H1 (cell line): Measurements from ENCODE around the gene TAAR8. TPM values are rescaled to one million over a fixed set of nuclear protein-coding genes. Genes with fewer than 3 reads are reported as not detected.

Experiments used
- CTCF ChIA-PET: fragments of 300-600 bp; sonication (Branson Sonifier 250); formaldehyde crosslinking; loops from one replicate; lab custom pipeline; 2021; ENCODE audit not compliant: partially characterized antibody; lab: Charles Lee
- POLR2A ChIA-PET: fragments of 300-600 bp; sonication (Branson Sonifier 250); formaldehyde crosslinking; loops from one replicate; lab custom pipeline; 2021; ENCODE audit warnings: inconsistent platforms; ENCODE audit not compliant: partially characterized antibody; lab: Charles Lee
- DNase-seq, 2 experiments: peaks; one replicate each; pipeline versions ENCODE4 v3.0.0 to v3.0.0-alpha.2; 2010 to 2022; ENCODE audit warnings: low spot score in 2 of 2, low read depth in 1 of 2, mixed read lengths in 1 of 2
- FAIRE-seq: peaks from 2 replicates; lab custom pipeline; 2011; peaks lifted over from hg19 to GRCh38; lab: Jason Lieb, UNC
- H2AFZ ChIP-seq: 2 replicates; pipeline ENCODE4 v1.8.1; 2012; ENCODE audit warnings: low read length, inconsistent platforms
- H2AK5ac ChIP-seq: 2 replicates; pipeline ENCODE4 v1.6.1; 2013; ENCODE audit warnings: low read depth, low read length
- H2BK120ac ChIP-seq: replicated peaks from 2 replicates; pipeline ENCODE3; 2013; ENCODE audit warnings: low read depth, low read length, inconsistent platforms
- H2BK12ac ChIP-seq: 2 replicates; pipeline ENCODE4 v1.6.1; 2013; ENCODE audit warnings: low read depth, low read length
- H2BK15ac ChIP-seq: 2 replicates; pipeline ENCODE4 v1.6.1; 2013; ENCODE audit warnings: low read length
- H2BK20ac ChIP-seq: 2 replicates; pipeline ENCODE4 v1.6.1; 2013; ENCODE audit warnings: low read length
- H2BK5ac ChIP-seq: 2 replicates; pipeline ENCODE4 v1.6.1; 2013; ENCODE audit warnings: low read depth, low read length
- H3K14ac ChIP-seq: 2 replicates; pipeline ENCODE4 v1.6.1; 2013; ENCODE audit warnings: inconsistent platforms; ENCODE audit not compliant: insufficient read length
- H3K18ac ChIP-seq: 2 replicates; pipeline ENCODE4 v1.6.1; 2013; ENCODE audit warnings: low read length; ENCODE audit errors: extremely low read depth
- H3K23ac ChIP-seq: 2 replicates; pipeline ENCODE4 v1.6.1; 2013; ENCODE audit warnings: inconsistent platforms; ENCODE audit not compliant: insufficient read length
- H3K23me2 ChIP-seq: 2 replicates; pipeline ENCODE4 v1.6.1; 2013; ENCODE audit warnings: low read depth, low read length
- H3K27ac ChIP-seq: 2 replicates; pipeline ENCODE4 v1.6.1; 2011; ENCODE audit warnings: low read depth, low read length, inconsistent platforms
- H3K27me3 ChIP-seq, 4 experiments: replicated peaks in 1 of 4; 1 replicate in 1 of 4; 2 replicates in 3 of 4; pipeline versions ENCODE4 v1.6.1 to v1.8.1; 2011 to 2013; ENCODE audit warnings: low read length in 3 of 4, mild to moderate bottlenecking in 3 of 4, inconsistent platforms in 2 of 4, mixed read lengths in 2 of 4, moderate library complexity in 1 of 4; ENCODE audit not compliant: control insufficient read depth in 3 of 4, insufficient read depth in 3 of 4; ENCODE audit errors: extremely low read depth in 1 of 4
- H3K36me3 ChIP-seq, 4 experiments: 2 replicates each; pipeline versions ENCODE4 v1.6.1 to v1.8.1; 2011 to 2013; ENCODE audit warnings: mild to moderate bottlenecking in 4 of 4, low read length in 3 of 4, moderate library complexity in 2 of 4, control low read depth in 1 of 4, inconsistent platforms in 1 of 4; ENCODE audit not compliant: insufficient read depth in 4 of 4, control insufficient read depth in 2 of 4
- H3K4ac ChIP-seq: replicated peaks from 2 replicates; pipeline ENCODE3; 2013; ENCODE audit warnings: low read length, low read depth, mixed read lengths, inconsistent platforms; ENCODE audit not compliant: insufficient read length
- H3K4me1 ChIP-seq, 4 experiments: replicated peaks in 1 of 4; 1 replicate in 1 of 4; 2 replicates in 3 of 4; pipeline versions ENCODE4 v1.6.1 to v1.8.1; 2011 to 2013; ENCODE audit warnings: low read length in 3 of 4, inconsistent platforms in 2 of 4, mixed read lengths in 1 of 4; ENCODE audit not compliant: insufficient read depth in 4 of 4, control insufficient read depth in 3 of 4
- H3K4me2 ChIP-seq, 2 experiments: 2 replicates each; pipeline versions ENCODE4 v1.6.1 to v1.8.1; 2011 to 2013; ENCODE audit warnings: low read depth in 2 of 2, low read length in 2 of 2, control low read depth in 1 of 2, inconsistent platforms in 1 of 2, mild to moderate bottlenecking in 1 of 2; ENCODE audit not compliant: insufficient read depth in 1 of 2
- H3K4me3 ChIP-seq, 4 experiments: fragments of 200-600, 300-600 bp in 1 of 4; sonication (generic), shearing (Covaris generic), sonication (Bioruptor Twin) in 1 of 4; 2 replicates each; pipeline versions ENCODE4 v1.5.1 to v1.8.1; 2011 to 2016; ENCODE audit warnings: low read length in 4 of 4, low read depth in 3 of 4, control low read depth in 2 of 4, inconsistent platforms in 2 of 4, mild to moderate bottlenecking in 2 of 4, mixed read lengths in 1 of 4, moderate library complexity in 1 of 4; ENCODE audit not compliant: insufficient read depth in 2 of 4; ENCODE audit errors: extremely low read depth in 1 of 4
- H3K56ac ChIP-seq: replicated peaks from 2 replicates; pipeline ENCODE3; 2013; ENCODE audit warnings: low read depth, mild to moderate bottlenecking, mixed read lengths, low read length, inconsistent platforms; ENCODE audit not compliant: insufficient read length
- H3K79me1 ChIP-seq: 2 replicates; pipeline ENCODE4 v1.6.1; 2013; ENCODE audit warnings: low read depth, low read length, control low read depth
- H3K79me2 ChIP-seq, 2 experiments: 2 replicates each; pipeline versions ENCODE4 v1.6.1 to v1.8.1; 2012 to 2013; ENCODE audit warnings: low read length in 2 of 2, mild to moderate bottlenecking in 2 of 2, inconsistent platforms in 1 of 2; ENCODE audit not compliant: insufficient read depth in 2 of 2, control insufficient read depth in 1 of 2
- H3K9ac ChIP-seq, 4 experiments: replicated peaks in 1 of 4; 1 replicate in 1 of 4; 2 replicates in 3 of 4; pipeline versions ENCODE4 v1.6.1 to v1.8.1; 2011 to 2013; ENCODE audit warnings: low read depth in 3 of 4, low read length in 3 of 4, control low read depth in 2 of 4, mild to moderate bottlenecking in 2 of 4, moderate library complexity in 2 of 4, inconsistent platforms in 1 of 4; ENCODE audit errors: extremely low read depth in 1 of 4
- H3K9me3 ChIP-seq, 2 experiments: 2 replicates each; pipeline versions ENCODE4 v1.6.1 to v1.8.1; 2012 to 2013; ENCODE audit warnings: mild to moderate bottlenecking in 2 of 2, moderate library complexity in 2 of 2, control low read depth in 1 of 2, inconsistent platforms in 1 of 2, low read depth in 1 of 2, low read length in 1 of 2, mixed read lengths in 1 of 2; ENCODE audit not compliant: insufficient read depth in 2 of 2
- H4K20me1 ChIP-seq, 2 experiments: replicated peaks in 1 of 2; 2 replicates each; pipeline versions ENCODE3 to v1.8.1; 2011 to 2013; ENCODE audit warnings: inconsistent platforms in 2 of 2, low read length in 2 of 2, mild to moderate bottlenecking in 1 of 2; ENCODE audit not compliant: insufficient read depth in 2 of 2, control insufficient read depth in 1 of 2
- H4K5ac ChIP-seq: 2 replicates; pipeline ENCODE4 v1.6.1; 2013; ENCODE audit warnings: low read length, low read depth, mixed read lengths, inconsistent platforms; ENCODE audit not compliant: insufficient read length
- H4K8ac ChIP-seq: 2 replicates; pipeline ENCODE4 v1.8.0; 2013; ENCODE audit warnings: mild to moderate bottlenecking, moderate library complexity, low read length, inconsistent platforms; ENCODE audit not compliant: insufficient read depth; ENCODE audit errors: extremely low read depth
- H4K91ac ChIP-seq: replicated peaks from 2 replicates; pipeline ENCODE3; 2013; ENCODE audit warnings: low read length, mixed read lengths, inconsistent platforms; ENCODE audit not compliant: insufficient read length
- HDAC2 ChIP-seq, 2 experiments: fragments of 300-600 bp in 1 of 2; sonication (generic) in 1 of 2; IDR thresholded peaks; 2 replicates each; pipeline ENCODE4 v1.6.1; 2011 to 2012; ENCODE audit warnings: low read depth in 2 of 2, low read length in 2 of 2, mild to moderate bottlenecking in 2 of 2, moderate library complexity in 2 of 2, borderline replicate concordance in 1 of 2, inconsistent platforms in 1 of 2
- RAD21 ChIP-seq, 2 experiments: IDR thresholded peaks in 1 of 2; conservative IDR thresholded peaks in 1 of 2; 2 replicates each; pipeline ENCODE4 v1.6.1; 2011; ENCODE audit warnings: low read depth in 2 of 2, low read length in 2 of 2, improper control_type of control experiment in 1 of 2, inconsistent platforms in 1 of 2, mild to moderate bottlenecking in 1 of 2, moderate library complexity in 1 of 2
- WGBS, 2 experiments: shearing (Covaris generic) in 1 of 2; methylation state at CpG; one replicate each; pipeline versions ENCODE4 v1.1.6 to v1.1.7; 2013 to 2015; ENCODE audit warnings: low lambda C conversion rate in 2 of 2, mixed read lengths in 2 of 2, inconsistent platforms in 1 of 2, low coverage in 1 of 2, missing lambda C conversion rate in 1 of 2; ENCODE audit not compliant: insufficient replicate concordance in 2 of 2, insufficient coverage in 1 of 2, insufficient read length in 1 of 2; ENCODE audit errors: extremely low coverage in 1 of 2, missing lambda C conversion rate in 1 of 2; 5-methylcytosine and 5-hydroxymethylcytosine counted together
- polyA plus RNA-seq, 7 experiments: library from polyadenylated mRNA; depleted of rRNA in 3 of 7; stranded (reverse) in 5 of 7; unstranded in 2 of 7; fragments of >200 nt in 5 of 7; fragments of 200-250 nt in 2 of 7; gene quantifications; 1 replicate in 5 of 7; 2 replicates in 1 of 7; 4 replicates in 1 of 7; pipeline versions ENCODE4 v1.2.1 to v1.2.3, GENCODE V29; 2011 to 2013; ENCODE audit warnings: missing spikeins in 2 of 7, mixed read lengths in 2 of 7
- total RNA-seq: library from RNA; stranded (reverse); fragmentation: NEBNext Ultra II Directional; extraction: Animal tissue kit (Norgen Biotek cat#: 25700); gene quantifications from 2 replicates; pipeline ENCODE4 v1.2.1, GENCODE V29; 2021
- TF ChIP-seq, protein P1 (sequence below), 3 experiments: IDR thresholded peaks; 1 replicate in 2 of 3; 2 replicates in 1 of 3; pipeline versions ENCODE4 v1.5.1 to v1.6.1; 2011; ENCODE audit warnings: low read length in 3 of 3, mild to moderate bottlenecking in 3 of 3, inconsistent platforms in 2 of 3, low read depth in 1 of 3, moderate library complexity in 1 of 3; ENCODE audit not compliant: insufficient read depth in 1 of 3; ENCODE audit errors: control extremely low read depth in 1 of 3

Gene TAAR8
- total and polyA plus RNA-seq, 2 of the 8 experiments (the other 6 are each of a cell fraction or from before 2014, with no cell fraction given): not detected

DNA sequence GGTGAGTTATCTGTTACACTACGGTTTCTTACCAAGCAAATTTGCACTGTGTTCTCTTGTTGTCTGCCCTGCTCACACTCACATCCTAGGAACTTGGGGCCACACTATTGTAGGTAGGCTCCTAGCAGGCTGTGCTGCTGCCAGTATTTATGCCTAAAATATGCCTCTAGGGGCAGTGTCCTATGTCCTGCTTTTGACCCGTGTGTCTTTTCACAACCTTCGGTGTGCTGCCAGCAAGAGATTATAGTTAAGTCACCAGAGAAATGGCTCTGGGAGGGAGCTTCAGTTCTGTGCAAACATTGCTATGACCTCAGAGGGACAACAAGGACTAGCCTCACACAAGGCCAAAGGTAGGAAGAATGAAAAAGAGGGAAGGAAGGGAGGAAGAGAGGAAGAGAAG lies 46.0 kb downstream of the TAAR8 start:
- FAIRE-seq: no peak
- Histone ChIP-seq H2AK5ac (no peak overlapping the region), H3K4me3 (no peak overlapping the region), H4K5ac (no peak overlapping the region), H3K23me2 (peaks cover 3% of the 10 kb centered on the region; the same call in 1 of the 2 replicates), H2BK20ac (no peak overlapping the region), H3K23ac (no peak overlapping the region), H3K18ac (no peak overlapping the region), H3K79me2 (no peaks in the 10 kb centered on the region), H3K79me1 (no peaks in the 10 kb centered on the region), H2BK5ac (no peak overlapping the region), H2BK120ac (no peak overlapping the region), H3K9me3 (no peaks in the 10 kb centered on the region), H3K27me3 (no peaks in the 10 kb centered on the region)
- WGBS, 2 experiments: 62% methylated on average over 3 of the region's 3 CpGs; no CpG with 5 or more reads in 1 of the 2 experiments
- POLR2A ChIA-PET: no interaction called here
- TF ChIP-seq, protein P1, sequence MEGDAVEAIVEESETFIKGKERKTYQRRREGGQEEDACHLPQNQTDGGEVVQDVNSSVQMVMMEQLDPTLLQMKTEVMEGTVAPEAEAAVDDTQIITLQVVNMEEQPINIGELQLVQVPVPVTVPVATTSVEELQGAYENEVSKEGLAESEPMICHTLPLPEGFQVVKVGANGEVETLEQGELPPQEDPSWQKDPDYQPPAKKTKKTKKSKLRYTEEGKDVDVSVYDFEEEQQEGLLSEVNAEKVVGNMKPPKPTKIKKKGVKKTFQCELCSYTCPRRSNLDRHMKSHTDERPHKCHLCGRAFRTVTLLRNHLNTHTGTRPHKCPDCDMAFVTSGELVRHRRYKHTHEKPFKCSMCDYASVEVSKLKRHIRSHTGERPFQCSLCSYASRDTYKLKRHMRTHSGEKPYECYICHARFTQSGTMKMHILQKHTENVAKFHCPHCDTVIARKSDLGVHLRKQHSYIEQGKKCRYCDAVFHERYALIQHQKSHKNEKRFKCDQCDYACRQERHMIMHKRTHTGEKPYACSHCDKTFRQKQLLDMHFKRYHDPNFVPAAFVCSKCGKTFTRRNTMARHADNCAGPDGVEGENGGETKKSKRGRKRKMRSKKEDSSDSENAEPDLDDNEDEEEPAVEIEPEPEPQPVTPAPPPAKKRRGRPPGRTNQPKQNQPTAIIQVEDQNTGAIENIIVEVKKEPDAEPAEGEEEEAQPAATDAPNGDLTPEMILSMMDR (IDR thresholded peaks at IDR 0.05; ENCODE audit: control extremely low read depth in 1 of 3, insufficient read depth in 1 of 3, low read depth in 1 of 3, low read length in 3 of 3): peak; percentile 21 to 72 (median 49)
- TF ChIP-seq RAD21 (IDR thresholded peaks at IDR 0.05 in 1 of 2, conservative IDR thresholded peaks at IDR 0.05 in 1 of 2; ENCODE audit: low read depth in 2 of 2, low read length in 2 of 2): peak; percentile 32 to 35
- TF ChIP-seq HDAC2 (IDR thresholded peaks at IDR 0.05; ENCODE audit: borderline replicate concordance in 1 of 2, low read depth in 2 of 2, low read length in 2 of 2): no peak
- TF ChIP-seq, all 59 proteins: peak for 2
- H4K20me1 ChIP-seq: no peaks in the 10 kb centered on the region
- H3K14ac ChIP-seq: no peak overlapping the region
- no peak overlapping the region for H3K56ac ChIP-seq
- H2AFZ ChIP-seq: peak overlapping the region; percentile 95
- no peak overlapping the region for H3K4me2 ChIP-seq
- H3K9ac ChIP-seq: no peak overlapping the region
- no peak overlapping the region for H4K8ac ChIP-seq
- no peak overlapping the region for H3K27ac ChIP-seq
- DNase-seq: no peak
- CTCF ChIA-PET: interaction anchor here (0.6 to 2.8 kb wide), 29 partner anchors 9 to 1105 kb away, joined by 3 to 15 read pairs (median 4); partner anchors contain the start of gene TAAR1
- H4K91ac ChIP-seq: no peak overlapping the region
- H2BK12ac ChIP-seq: no peak overlapping the region
- no peaks in the 10 kb centered on the region for H3K36me3 ChIP-seq
- H3K4me1 ChIP-seq: no peaks in the 10 kb centered on the region
- no peak overlapping the region for H2BK15ac ChIP-seq
- no peak overlapping the region for H3K4ac ChIP-seq
